Measurements from ENCODE around the gene ADK.

DNA sequence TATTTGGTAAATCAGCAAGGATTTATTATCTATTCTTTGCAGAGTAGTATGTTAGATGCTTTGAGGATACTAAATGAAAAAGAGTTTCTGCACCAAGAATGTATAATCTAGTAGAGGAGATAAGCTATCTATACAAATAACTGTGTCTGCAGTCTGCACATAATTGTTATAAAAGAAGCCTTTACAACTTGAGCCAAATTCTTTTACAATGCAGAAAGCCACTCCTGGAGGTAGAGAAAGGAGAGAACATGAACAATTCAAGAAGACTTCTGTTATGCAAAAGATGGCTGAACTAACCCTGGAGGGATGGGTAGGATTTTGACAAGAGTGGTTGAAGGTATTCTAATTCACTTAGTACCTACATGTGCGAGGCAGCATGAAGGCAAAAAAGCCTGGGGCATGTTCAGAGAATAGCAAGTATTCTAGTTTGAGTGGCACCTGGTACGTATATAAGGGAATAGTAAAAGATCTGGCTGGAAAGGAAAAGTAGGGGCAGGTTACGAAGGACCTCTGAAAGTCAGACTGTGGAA, 424.2 kb downstream of the ADK start:
- TF ChIP-seq, protein P1, sequence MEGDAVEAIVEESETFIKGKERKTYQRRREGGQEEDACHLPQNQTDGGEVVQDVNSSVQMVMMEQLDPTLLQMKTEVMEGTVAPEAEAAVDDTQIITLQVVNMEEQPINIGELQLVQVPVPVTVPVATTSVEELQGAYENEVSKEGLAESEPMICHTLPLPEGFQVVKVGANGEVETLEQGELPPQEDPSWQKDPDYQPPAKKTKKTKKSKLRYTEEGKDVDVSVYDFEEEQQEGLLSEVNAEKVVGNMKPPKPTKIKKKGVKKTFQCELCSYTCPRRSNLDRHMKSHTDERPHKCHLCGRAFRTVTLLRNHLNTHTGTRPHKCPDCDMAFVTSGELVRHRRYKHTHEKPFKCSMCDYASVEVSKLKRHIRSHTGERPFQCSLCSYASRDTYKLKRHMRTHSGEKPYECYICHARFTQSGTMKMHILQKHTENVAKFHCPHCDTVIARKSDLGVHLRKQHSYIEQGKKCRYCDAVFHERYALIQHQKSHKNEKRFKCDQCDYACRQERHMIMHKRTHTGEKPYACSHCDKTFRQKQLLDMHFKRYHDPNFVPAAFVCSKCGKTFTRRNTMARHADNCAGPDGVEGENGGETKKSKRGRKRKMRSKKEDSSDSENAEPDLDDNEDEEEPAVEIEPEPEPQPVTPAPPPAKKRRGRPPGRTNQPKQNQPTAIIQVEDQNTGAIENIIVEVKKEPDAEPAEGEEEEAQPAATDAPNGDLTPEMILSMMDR (IDR thresholded peaks at IDR 0.05): no peak
- no peak for TF ChIP-seq POLR2AphosphoS5 (IDR thresholded peaks at IDR 0.05)
- no peak for TF ChIP-seq EP300 (IDR thresholded peaks at IDR 0.05)
- TF ChIP-seq POLR2A (IDR thresholded peaks at IDR 0.05): no peak

Data from gastroesophageal sphincter (tissue), 3 donors.